K562 (cell line): ENCODE results near the gene KYAT1. TPM values are rescaled to one million over a fixed set of nuclear protein-coding genes. Genes with fewer than 3 reads are reported as not detected.
A peak's percentile ranks its signal among the peaks of the same experiment; 100 is the strongest.

Source experiments
- ARHGAP35 ChIP-seq: fragments of 450-650 bp; IDR thresholded peaks from 2 replicates; pipeline ENCODE4 v1.6.1; 2018; ENCODE audit not compliant: partially characterized antibody
- BCOR ChIP-seq: fragments of 450-650 bp; IDR thresholded peaks from 2 replicates; pipeline ENCODE4 v1.6.1; 2016
- FOXP1 ChIP-seq: sonication (generic); formaldehyde crosslinking; IDR thresholded peaks from 2 replicates; pipeline ENCODE4 v1.8.0; 2022; ENCODE audit warnings: mild to moderate bottlenecking, missing genetic modification reagents
- IRF2 ChIP-seq: sonication (generic); formaldehyde crosslinking; IDR thresholded peaks from 2 replicates; pipeline ENCODE4 v1.8.1; 2022; ENCODE audit warnings: mild to moderate bottlenecking, missing genetic modification reagents
- MCM3 ChIP-seq: fragments of 450-650 bp; IDR thresholded peaks from 2 replicates; pipeline ENCODE4 v1.6.1; 2016
- NCOA6 ChIP-seq: fragments of 450-650 bp; IDR thresholded peaks from 2 replicates; pipeline ENCODE4 v1.6.1; 2017; ENCODE audit warnings: mild to moderate bottlenecking
- NUFIP1 ChIP-seq: fragments of 450-650 bp; IDR thresholded peaks from 2 replicates; pipeline ENCODE4 v1.6.1; 2018; ENCODE audit not compliant: partially characterized antibody
- RHOXF2B ChIP-seq: fragments of 250-450 bp; sonication (Bioruptor Pico); conservative IDR thresholded peaks from 2 replicates; pipeline ENCODE4 v1.5.1; 2021
- SMAD4 ChIP-seq: fragments of 250-450 bp; sonication (Bioruptor Pico); conservative IDR thresholded peaks from 2 replicates; pipeline ENCODE4 v1.8.0; 2021; ENCODE audit warnings: inconsistent platforms, mild to moderate bottlenecking, moderate library complexity
- TARDBP ChIP-seq: fragments of 450-650 bp; IDR thresholded peaks from 2 replicates; pipeline ENCODE4 v1.6.1; 2016
- TCFL5 ChIP-seq: fragments of 250-450 bp; sonication (Bioruptor Pico); conservative IDR thresholded peaks from 2 replicates; pipeline ENCODE4 v1.6.1; 2021; ENCODE audit warnings: mild to moderate bottlenecking, moderate library complexity, matching md5 sums
- WHSC1 ChIP-seq: IDR thresholded peaks from one replicate; pipeline ENCODE4 v1.6.1; 2012; ENCODE audit warnings: low read length, control low read depth, inconsistent platforms
- ZNF445 ChIP-seq: fragments of 250-450 bp; sonication (Bioruptor Pico); IDR thresholded peaks from 2 replicates; pipeline ENCODE4 v1.4.0; 2020; ENCODE audit warnings: low read depth, mild to moderate bottlenecking, moderate library complexity
- polyA plus RNA-seq, 8 experiments: library from polyadenylated mRNA; depleted of rRNA in 4 of 8; stranded (reverse) in 5 of 8; unstranded in 3 of 8; fragments of >200 nt; fragmentation: Nextera tagmentation in 2 of 8; fragmentation: Illumina TruSeq in 1 of 8; extraction: Ambion mirVana in 2 of 8; extraction: Trizol in 1 of 8; gene quantifications; 2 replicates each; pipeline versions ENCODE4 v1.2.1 to v1.2.3, GENCODE V29; 2011 to 2014; ENCODE audit warnings: inconsistent platforms in 1 of 8, missing spikeins in 1 of 8
- total RNA-seq, 7 experiments: library from RNA; depleted of rRNA in 6 of 7; stranded (reverse); fragments of >200 nt in 6 of 7; fragmentation: Illumina TruSeq in 2 of 7; extraction: Trizol in 2 of 7; gene quantifications; 2 replicates each; pipeline versions ENCODE4 v1.2.1 to v1.2.3, GENCODE V29; 2011 to 2021; ENCODE audit warnings: low replicate concordance in 1 of 7
- TF ChIP-seq, protein P1 (sequence below): IDR thresholded peaks from 2 replicates; pipeline ENCODE4 v1.6.1; 2012; ENCODE audit warnings: low read depth, low read length, improper control_type of control experiment, borderline replicate concordance
- TF ChIP-seq, protein P2 (sequence below), 2 experiments: fragments of 450-650 bp in 1 of 2; sonication (generic) in 1 of 2; formaldehyde crosslinking; conservative IDR thresholded peaks; 2 replicates each; pipeline versions ENCODE4 v1.4.0 to v1.8.1; 2020 to 2022; ENCODE audit warnings: mild to moderate bottlenecking in 1 of 2, missing genetic modification reagents in 1 of 2
- TF ChIP-seq, protein P3 (sequence below): sonication (generic); formaldehyde crosslinking; IDR thresholded peaks from 2 replicates; pipeline ENCODE4 v1.8.1; 2023; ENCODE audit warnings: mild to moderate bottlenecking, missing genetic modification reagents
- TF ChIP-seq, protein P4 (sequence below): fragments of 450-650 bp; IDR thresholded peaks from 2 replicates; pipeline ENCODE4 v1.6.1; 2014; ENCODE audit warnings: low read depth, mild to moderate bottlenecking, moderate library complexity, borderline replicate concordance
- TF ChIP-seq, protein P5 (sequence below): fragments of 450-650 bp; IDR thresholded peaks from 2 replicates; pipeline ENCODE4 v1.6.1; 2017; ENCODE audit warnings: antibody characterized with exemption, mild to moderate bottlenecking

The KYAT1 gene
- total and polyA plus RNA-seq, 9 of the 15 experiments (the other 6 are each of a cell fraction or from before 2014, with no cell fraction given): 6.4 to 16.8 (median 11.1) TPM

DNA sequence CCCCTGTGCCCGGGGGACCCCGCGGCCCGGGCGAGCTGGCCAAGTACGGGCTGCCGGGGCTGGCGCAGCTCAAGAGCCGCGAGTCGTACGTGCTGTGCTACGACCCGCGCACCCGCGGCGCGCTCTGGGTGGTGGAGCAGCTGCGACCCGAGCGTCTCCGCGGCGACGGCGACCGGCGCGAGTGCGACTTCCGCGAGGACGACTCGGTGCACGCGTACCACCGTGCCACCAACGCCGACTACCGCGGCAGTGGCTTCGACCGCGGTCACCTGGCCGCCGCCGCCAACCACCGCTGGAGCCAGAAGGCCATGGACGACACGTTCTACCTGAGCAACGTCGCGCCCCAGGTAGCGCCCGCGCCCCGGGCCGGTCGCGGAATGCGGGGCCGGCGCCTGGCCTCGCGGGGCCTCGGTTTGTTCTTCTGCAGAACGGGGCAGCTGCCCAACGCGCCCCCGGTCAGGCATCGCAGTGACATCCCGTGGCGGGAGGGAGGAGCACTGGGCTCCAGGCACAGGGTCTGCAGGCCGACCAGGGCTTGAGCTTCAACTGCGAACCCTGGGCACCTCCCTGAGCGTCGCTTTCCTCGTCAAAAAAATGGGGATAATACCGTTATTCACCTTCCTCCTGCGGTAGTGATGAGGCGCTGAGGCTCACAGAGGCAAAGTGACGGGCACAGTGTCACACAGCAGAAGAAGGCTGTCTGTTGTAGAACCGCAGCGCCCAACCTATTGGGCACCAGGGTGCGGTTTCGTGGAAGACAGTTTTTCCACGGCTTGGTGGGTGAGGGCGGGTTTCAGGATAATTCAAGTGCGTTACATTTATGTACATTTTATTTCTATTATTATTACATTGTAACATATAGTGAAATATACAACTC is 62.7 kb downstream of the KYAT1 start (continued):
- TF ChIP-seq, protein P1, sequence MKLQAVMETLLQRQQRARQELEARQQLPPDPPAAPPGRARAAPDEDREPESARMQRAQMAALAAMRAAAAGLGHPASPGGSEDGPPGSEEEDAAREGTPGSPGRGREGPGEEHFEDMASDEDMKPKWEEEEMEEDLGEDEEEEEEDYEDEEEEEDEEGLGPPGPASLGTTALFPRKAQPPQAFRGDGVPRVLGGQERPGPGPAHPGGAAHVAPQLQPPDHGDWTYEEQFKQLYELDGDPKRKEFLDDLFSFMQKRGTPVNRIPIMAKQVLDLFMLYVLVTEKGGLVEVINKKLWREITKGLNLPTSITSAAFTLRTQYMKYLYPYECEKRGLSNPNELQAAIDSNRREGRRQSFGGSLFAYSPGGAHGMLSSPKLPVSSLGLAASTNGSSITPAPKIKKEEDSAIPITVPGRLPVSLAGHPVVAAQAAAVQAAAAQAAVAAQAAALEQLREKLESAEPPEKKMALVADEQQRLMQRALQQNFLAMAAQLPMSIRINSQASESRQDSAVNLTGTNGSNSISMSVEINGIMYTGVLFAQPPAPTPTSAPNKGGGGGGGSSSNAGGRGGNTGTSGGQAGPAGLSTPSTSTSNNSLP: no peak
- no peak; the same call in 1 of the 2 replicates for TF ChIP-seq SMAD4 (CRISPR knock-in tag)
- TF ChIP-seq, protein P2, sequence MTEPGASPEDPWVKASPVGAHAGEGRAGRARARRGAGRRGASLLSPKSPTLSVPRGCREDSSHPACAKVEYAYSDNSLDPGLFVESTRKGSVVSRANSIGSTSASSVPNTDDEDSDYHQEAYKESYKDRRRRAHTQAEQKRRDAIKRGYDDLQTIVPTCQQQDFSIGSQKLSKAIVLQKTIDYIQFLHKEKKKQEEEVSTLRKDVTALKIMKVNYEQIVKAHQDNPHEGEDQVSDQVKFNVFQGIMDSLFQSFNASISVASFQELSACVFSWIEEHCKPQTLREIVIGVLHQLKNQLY (CRISPR knock-in tag; conservative IDR thresholded peaks at IDR 0.05): no peak
- TF ChIP-seq, protein P3, sequence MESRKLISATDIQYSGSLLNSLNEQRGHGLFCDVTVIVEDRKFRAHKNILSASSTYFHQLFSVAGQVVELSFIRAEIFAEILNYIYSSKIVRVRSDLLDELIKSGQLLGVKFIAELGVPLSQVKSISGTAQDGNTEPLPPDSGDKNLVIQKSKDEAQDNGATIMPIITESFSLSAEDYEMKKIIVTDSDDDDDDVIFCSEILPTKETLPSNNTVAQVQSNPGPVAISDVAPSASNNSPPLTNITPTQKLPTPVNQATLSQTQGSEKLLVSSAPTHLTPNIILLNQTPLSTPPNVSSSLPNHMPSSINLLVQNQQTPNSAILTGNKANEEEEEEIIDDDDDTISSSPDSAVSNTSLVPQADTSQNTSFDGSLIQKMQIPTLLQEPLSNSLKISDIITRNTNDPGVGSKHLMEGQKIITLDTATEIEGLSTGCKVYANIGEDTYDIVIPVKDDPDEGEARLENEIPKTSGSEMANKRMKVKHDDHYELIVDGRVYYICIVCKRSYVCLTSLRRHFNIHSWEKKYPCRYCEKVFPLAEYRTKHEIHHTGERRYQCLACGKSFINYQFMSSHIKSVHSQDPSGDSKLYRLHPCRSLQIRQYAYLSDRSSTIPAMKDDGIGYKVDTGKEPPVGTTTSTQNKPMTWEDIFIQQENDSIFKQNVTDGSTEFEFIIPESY: 0 out of 2 replicates have a peak, but pooled peaks have one; percentile 33
- TF ChIP-seq FOXP1: no peak
- no peak for TF ChIP-seq NCOA6
- no peak for TF ChIP-seq ZNF445
- TF ChIP-seq TARDBP: no peak
- TF ChIP-seq, protein P4, sequence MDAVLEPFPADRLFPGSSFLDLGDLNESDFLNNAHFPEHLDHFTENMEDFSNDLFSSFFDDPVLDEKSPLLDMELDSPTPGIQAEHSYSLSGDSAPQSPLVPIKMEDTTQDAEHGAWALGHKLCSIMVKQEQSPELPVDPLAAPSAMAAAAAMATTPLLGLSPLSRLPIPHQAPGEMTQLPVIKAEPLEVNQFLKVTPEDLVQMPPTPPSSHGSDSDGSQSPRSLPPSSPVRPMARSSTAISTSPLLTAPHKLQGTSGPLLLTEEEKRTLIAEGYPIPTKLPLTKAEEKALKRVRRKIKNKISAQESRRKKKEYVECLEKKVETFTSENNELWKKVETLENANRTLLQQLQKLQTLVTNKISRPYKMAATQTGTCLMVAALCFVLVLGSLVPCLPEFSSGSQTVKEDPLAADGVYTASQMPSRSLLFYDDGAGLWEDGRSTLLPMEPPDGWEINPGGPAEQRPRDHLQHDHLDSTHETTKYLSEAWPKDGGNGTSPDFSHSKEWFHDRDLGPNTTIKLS: no peak
- TF ChIP-seq MCM3: no peak
- TF ChIP-seq, protein P5, sequence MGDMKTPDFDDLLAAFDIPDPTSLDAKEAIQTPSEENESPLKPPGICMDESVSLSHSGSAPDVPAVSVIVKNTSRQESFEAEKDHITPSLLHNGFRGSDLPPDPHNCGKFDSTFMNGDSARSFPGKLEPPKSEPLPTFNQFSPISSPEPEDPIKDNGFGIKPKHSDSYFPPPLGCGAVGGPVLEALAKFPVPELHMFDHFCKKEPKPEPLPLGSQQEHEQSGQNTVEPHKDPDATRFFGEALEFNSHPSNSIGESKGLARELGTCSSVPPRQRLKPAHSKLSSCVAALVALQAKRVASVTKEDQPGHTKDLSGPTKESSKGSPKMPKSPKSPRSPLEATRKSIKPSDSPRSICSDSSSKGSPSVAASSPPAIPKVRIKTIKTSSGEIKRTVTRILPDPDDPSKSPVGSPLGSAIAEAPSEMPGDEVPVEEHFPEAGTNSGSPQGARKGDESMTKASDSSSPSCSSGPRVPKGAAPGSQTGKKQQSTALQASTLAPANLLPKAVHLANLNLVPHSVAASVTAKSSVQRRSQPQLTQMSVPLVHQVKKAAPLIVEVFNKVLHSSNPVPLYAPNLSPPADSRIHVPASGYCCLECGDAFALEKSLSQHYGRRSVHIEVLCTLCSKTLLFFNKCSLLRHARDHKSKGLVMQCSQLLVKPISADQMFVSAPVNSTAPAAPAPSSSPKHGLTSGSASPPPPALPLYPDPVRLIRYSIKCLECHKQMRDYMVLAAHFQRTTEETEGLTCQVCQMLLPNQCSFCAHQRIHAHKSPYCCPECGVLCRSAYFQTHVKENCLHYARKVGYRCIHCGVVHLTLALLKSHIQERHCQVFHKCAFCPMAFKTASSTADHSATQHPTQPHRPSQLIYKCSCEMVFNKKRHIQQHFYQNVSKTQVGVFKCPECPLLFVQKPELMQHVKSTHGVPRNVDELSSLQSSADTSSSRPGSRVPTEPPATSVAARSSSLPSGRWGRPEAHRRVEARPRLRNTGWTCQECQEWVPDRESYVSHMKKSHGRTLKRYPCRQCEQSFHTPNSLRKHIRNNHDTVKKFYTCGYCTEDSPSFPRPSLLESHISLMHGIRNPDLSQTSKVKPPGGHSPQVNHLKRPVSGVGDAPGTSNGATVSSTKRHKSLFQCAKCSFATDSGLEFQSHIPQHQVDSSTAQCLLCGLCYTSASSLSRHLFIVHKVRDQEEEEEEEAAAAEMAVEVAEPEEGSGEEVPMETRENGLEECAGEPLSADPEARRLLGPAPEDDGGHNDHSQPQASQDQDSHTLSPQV: 0 out of 2 replicates have a peak, but pooled peaks have one; percentile 39
- no peak for TF ChIP-seq TCFL5 (CRISPR knock-in tag)
- TF ChIP-seq ARHGAP35: no peak
- TF ChIP-seq BCOR: peak; percentile 13; the same call in 1 of the 2 replicates
- no peak for TF ChIP-seq RHOXF2B (CRISPR knock-in tag)
- no peak for TF ChIP-seq IRF2 (CRISPR knock-in tag)
- TF ChIP-seq NUFIP1: peak; percentile 35
- no peak for TF ChIP-seq WHSC1
